Hepatocyte (in vitro differentiated cells): ENCODE data around the gene PIWIL1. TPM values are rescaled to one million over a fixed set of nuclear protein-coding genes. Genes with fewer than 3 reads are reported as not detected.

Experiments
- DNase-seq: peaks from one replicate; pipeline ENCODE4 v3.0.0-alpha.2; 2016; ENCODE audit warnings: low spot score
- H2AFZ ChIP-seq: fragments of 200-600 bp; sonication (generic); 2 replicates; pipeline ENCODE4 v1.6.0; 2016; ENCODE audit warnings: antibody characterized with exemption, mild to moderate bottlenecking
- H3K27ac ChIP-seq: fragments of 200-600 bp; sonication (generic); 2 replicates; pipeline ENCODE4 v1.5.1; 2016; ENCODE audit warnings: mild to moderate bottlenecking
- H3K27me3 ChIP-seq: fragments of 200-600 bp; sonication (generic); 2 replicates; pipeline ENCODE4 v1.6.1; 2016
- H3K36me3 ChIP-seq: fragments of 200-600 bp; sonication (generic); replicated peaks from 2 replicates; pipeline ENCODE4 v1.5.1; 2016; ENCODE audit warnings: low read depth; ENCODE audit not compliant: insufficient read depth
- H3K4me1 ChIP-seq: fragments of 200-600 bp; sonication (generic); 2 replicates; pipeline ENCODE4 v1.5.1; 2016; ENCODE audit warnings: mild to moderate bottlenecking, moderate library complexity; ENCODE audit not compliant: insufficient read depth
- H3K4me2 ChIP-seq: fragments of 200-600 bp; sonication (generic); 2 replicates; pipeline ENCODE4 v1.6.0; 2016
- H3K4me3 ChIP-seq: fragments of 200-600 bp; sonication (generic); 2 replicates; pipeline ENCODE4 v1.5.1; 2016; ENCODE audit warnings: mild to moderate bottlenecking
- H3K79me2 ChIP-seq: fragments of 200-600 bp; sonication (generic); 2 replicates; pipeline ENCODE4 v1.6.0; 2017; ENCODE audit warnings: mild to moderate bottlenecking
- H3K9me2 ChIP-seq: fragments of 200-600 bp; sonication (generic); replicated peaks from 2 replicates; pipeline ENCODE4 v1.6.0; 2017; ENCODE audit warnings: mild to moderate bottlenecking; ENCODE audit not compliant: insufficient read depth
- H3K9me3 ChIP-seq: fragments of 200-600 bp; sonication (generic); 2 replicates; pipeline ENCODE4 v1.5.1; 2016; ENCODE audit warnings: low read depth, mild to moderate bottlenecking
- H4K20me1 ChIP-seq: fragments of 200-600 bp; sonication (generic); 2 replicates; pipeline ENCODE4 v1.6.0; 2016; ENCODE audit warnings: mild to moderate bottlenecking; ENCODE audit not compliant: insufficient read depth, poor library complexity, severe bottlenecking
- CTCF ChIP-seq: fragments of 200-600 bp; sonication (generic); IDR thresholded peaks from 2 replicates; pipeline ENCODE4 v1.5.1; 2016; ENCODE audit warnings: antibody characterized with exemption, mild to moderate bottlenecking; ENCODE audit not compliant: poor library complexity
- EZH2 ChIP-seq: fragments of 200-600 bp; sonication (generic); IDR thresholded peaks from 2 replicates; pipeline ENCODE4 v1.6.1; 2016; ENCODE audit warnings: antibody characterized with exemption, mild to moderate bottlenecking, borderline replicate concordance
- EZH2phosphoT487 ChIP-seq: fragments of 200-600 bp; sonication (generic); IDR thresholded peaks from one replicate; pipeline ENCODE4 v1.6.1; 2018; ENCODE audit warnings: antibody characterized with exemption, mild to moderate bottlenecking, low read depth, moderate library complexity; ENCODE audit not compliant: unreplicated experiment, severe bottlenecking
- WGBS: methylation state at CpG from one replicate; pipeline ENCODE4 v1.1.6; 2016; ENCODE audit warnings: low lambda C conversion rate; ENCODE audit errors: missing lambda C conversion rate; 5-methylcytosine and 5-hydroxymethylcytosine counted together
- polyA plus RNA-seq: library from polyadenylated mRNA; unstranded; fragments of >200 nt; fragmentation: Nextera tagmentation; extraction: Ambion mirVana; gene quantifications from 2 replicates; pipeline ENCODE4 v1.2.1, GENCODE V29; 2016
- total RNA-seq: library from RNA; depleted of rRNA; stranded (reverse); fragments of >200 nt; gene quantifications from 2 replicates; pipeline ENCODE4 v1.2.3, GENCODE V29; 2014

PIWIL1 gene
- total and polyA plus RNA-seq, 2 experiments from 2014 or later: not detected

DNA sequence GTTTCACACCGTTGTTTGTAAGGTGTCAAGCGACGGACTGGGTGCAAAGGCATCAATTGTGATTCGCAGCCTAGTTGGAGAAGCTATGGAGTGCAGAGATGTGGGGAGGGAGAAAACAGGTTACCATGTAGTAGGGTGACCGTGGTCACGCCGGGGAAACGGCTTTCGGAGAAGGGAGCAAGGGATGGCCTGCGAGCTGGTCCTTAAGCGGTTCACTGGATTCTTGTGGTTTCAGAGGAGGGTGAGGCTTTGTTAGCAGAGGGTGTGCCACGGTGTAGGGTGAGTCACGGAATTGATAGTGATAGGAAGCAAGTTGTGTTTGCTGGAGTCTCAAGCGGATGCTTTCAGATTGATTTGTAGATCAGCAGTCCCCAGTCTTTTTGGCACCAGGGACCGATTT is 2.3 kb downstream of the PIWIL1 start:
- H3K27ac ChIP-seq: peak overlapping the region; percentile 51
- 64% methylated on average over 15 of the region's 15 CpGs for WGBS
- H3K9me2 ChIP-seq: no peaks in the 10 kb centered on the region
- no peaks in the 10 kb centered on the region for H3K9me3 ChIP-seq
- no peak overlapping the region for H2AFZ ChIP-seq
- no peaks in the 10 kb centered on the region for H3K27me3 ChIP-seq
- H3K4me1 ChIP-seq: peaks cover 6% of the 10 kb centered on the region
- no peak overlapping the region for H3K4me2 ChIP-seq
- no peaks in the 10 kb centered on the region for H4K20me1 ChIP-seq
- H3K79me2 ChIP-seq: no peaks in the 10 kb centered on the region
- H3K36me3 ChIP-seq: no peaks in the 10 kb centered on the region
- TF ChIP-seq CTCF: no peak
- no peak for TF ChIP-seq EZH2phosphoT487
- TF ChIP-seq EZH2: no peak
- DNase-seq: peak; percentile 58
- no peak overlapping the region for H3K4me3 ChIP-seq

DNA sequence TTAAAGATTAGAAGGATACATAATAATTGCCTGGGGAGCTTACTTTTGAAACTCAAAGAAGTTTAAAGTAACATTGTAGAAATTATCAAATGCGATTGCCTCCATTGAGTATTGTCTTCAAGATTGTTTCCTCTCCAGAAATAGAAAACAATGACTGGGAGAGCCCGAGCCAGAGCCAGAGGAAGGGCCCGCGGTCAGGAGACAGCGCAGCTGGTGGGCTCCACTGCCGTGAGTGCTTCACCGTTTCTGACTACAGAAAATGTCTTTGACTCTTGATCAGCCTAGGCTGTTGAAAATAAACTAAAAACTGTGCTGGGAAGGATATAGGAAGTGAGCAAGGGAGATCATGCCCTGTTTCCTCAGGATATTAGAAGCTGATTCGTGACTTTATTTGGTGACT is 4.8 kb downstream of the PIWIL1 start:
- Histone ChIP-seq H3K79me2 (no peaks in the 10 kb centered on the region), H3K4me1 (peaks cover 6% of the 10 kb centered on the region), H4K20me1 (no peaks in the 10 kb centered on the region), H3K4me2 (no peak overlapping the region), H3K27ac (no peak overlapping the region), H3K27me3 (no peaks in the 10 kb centered on the region), H2AFZ (no peak overlapping the region), H3K9me2 (no peaks in the 10 kb centered on the region), H3K9me3 (no peaks in the 10 kb centered on the region), H3K4me3 (no peak overlapping the region), H3K36me3 (no peaks in the 10 kb centered on the region)
- TF ChIP-seq EZH2phosphoT487 (no peak), CTCF (no peak), EZH2 (no peak)
- DNase-seq: no peak
- 89% methylated on average over 8 of the region's 8 CpGs for WGBS

GRCh38 chr12:130342842-130343241 is 5.2 kb downstream of the PIWIL1 start:
- WGBS: 76% methylated on average over 5 of the region's 5 CpGs
- H2AFZ ChIP-seq: no peak overlapping the region
- no peaks in the 10 kb centered on the region for H3K9me3 ChIP-seq
- H3K9me2 ChIP-seq: no peaks in the 10 kb centered on the region
- H3K4me3 ChIP-seq: no peak overlapping the region
- H3K27me3 ChIP-seq: no peaks in the 10 kb centered on the region
- H4K20me1 ChIP-seq: no peaks in the 10 kb centered on the region
- H3K27ac ChIP-seq: no peak overlapping the region
- no peaks in the 10 kb centered on the region for H3K36me3 ChIP-seq
- no peak for DNase-seq
- H3K4me1 ChIP-seq: peaks cover 6% of the 10 kb centered on the region
- no peak overlapping the region for H3K4me2 ChIP-seq
- TF ChIP-seq EZH2 (no peak), CTCF (no peak), EZH2phosphoT487 (no peak)
- H3K79me2 ChIP-seq: no peaks in the 10 kb centered on the region

DNA sequence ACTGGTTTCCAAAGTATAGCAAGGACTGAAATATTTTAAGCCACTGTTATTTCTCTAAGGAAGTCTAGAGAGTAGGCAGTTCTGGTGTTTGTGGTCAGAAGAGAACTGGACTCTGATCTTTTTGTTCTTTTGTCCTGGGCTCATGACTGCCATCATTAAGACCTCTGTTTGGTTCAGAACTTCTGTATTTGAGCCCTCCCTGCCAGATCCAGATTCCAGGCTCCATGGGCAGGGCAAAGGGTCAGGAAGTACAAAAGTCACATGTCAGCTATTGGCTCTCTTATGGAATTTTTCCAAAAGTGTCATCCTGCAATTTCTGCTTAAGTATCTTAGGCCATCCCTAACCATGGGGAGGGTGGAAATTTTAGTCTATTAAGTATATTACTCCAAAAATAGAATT is 6.8 kb downstream of the PIWIL1 start:
- Histone ChIP-seq H3K9me3 (no peaks in the 10 kb centered on the region), H3K4me2 (no peak overlapping the region), H3K27ac (no peak overlapping the region), H3K9me2 (no peaks in the 10 kb centered on the region), H3K79me2 (no peaks in the 10 kb centered on the region), H4K20me1 (no peaks in the 10 kb centered on the region), H3K27me3 (no peaks in the 10 kb centered on the region), H3K36me3 (no peaks in the 10 kb centered on the region), H3K4me3 (no peak overlapping the region), H2AFZ (no peak overlapping the region), H3K4me1 (peaks cover 6% of the 10 kb centered on the region)
- DNase-seq: no peak
- TF ChIP-seq CTCF: no peak
- no peak for TF ChIP-seq EZH2phosphoT487
- TF ChIP-seq EZH2: no peak
